GM15510 (cell line): ENCODE results near the gene LAIR2.

Experiments used
- POLR2A ChIP-seq: IDR thresholded peaks from 3 replicates; pipeline ENCODE4 v1.6.1; 2011; ENCODE audit warnings: borderline replicate concordance; ENCODE audit not compliant: insufficient read length; ENCODE audit errors: extremely low read depth

LAIR2 gene

DNA sequence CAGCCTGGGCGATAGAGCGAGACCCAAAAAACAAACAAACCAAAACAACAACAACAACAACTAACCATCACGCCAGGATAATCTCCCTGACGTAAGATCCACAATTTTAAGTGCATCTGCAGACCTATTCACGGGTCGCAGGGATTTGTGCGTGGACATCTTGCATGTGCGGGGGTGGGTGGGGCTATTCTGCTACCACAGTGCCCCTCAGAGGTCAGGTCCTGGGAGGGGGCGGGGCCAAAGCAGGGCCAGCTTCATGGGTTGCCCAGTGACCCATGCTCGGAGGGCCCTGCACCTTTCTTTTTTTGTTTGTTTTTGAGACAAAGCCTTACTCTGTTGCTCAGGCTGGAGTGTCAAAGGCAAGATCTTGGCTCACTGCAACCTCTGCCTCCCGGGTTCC is 26.9 kb upstream of the LAIR2 start:
- TF ChIP-seq POLR2A: no peak

DNA sequence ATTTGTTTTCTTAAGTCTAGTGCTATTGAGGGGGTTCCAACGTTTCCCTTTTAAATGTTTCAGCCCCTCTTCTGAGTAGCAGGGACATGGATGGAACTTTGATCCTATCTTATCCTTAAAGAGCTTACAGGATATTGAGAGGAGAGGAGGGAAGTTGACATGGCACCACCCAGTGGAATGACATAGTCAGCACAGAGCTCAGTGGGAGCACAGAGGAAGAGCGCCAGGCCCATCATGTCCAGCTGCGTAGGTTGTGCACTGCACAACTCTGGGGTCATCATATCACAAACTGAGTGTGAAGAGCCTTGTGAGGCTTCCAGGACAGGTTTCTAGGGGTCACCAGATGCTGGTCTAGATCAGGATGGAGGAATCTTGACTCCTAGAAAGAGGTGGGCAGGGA is 25.0 kb upstream of the LAIR2 start:
- no peak for TF ChIP-seq POLR2A

DNA sequence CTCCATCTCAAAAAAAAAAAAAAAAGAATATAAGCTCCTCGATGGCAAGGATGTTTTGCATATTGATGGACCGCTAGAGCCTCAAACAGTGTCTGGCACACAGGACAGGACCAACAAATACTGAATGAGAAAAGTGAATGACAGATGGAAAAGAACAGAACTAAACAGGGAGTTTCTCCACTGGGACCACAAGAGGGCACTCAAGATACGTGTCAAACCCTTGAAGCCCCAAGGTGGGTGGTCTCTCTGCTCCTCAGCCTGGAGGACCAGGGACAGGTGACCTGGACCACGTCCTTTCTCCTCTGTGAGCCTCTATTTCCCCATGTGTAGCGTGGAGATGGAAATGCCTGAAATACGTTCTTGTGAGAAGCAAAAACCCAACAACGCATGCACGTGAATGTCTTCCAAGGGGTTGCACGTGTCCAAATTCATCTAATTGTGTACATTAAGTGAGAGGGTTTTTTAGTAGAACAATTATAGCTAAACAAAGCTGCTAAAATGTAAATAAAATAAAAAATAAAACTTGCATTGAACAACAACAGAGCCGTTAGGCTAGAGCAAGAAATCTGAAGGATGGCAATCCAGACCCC is 23.9 kb upstream of the LAIR2 start:
- TF ChIP-seq POLR2A: no peak

DNA sequence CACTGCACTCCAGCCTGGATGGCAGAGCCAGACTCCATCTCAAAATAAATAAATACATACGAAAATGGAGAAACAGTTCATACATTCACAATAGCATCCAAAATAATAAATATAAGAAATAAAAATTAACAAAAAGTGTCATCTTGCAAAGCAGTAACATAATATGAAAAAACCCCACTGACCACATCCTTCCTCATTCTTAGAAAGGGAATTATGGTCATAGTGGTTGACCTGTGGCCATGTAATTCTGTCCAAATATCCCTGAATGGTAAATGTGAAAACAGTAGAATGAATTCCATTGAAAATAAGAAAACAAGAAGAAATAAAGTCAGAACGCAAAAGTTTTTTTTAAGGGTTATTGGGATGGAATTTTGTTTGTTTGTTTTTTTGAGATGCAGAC is 22.6 kb upstream of the LAIR2 start:
- TF ChIP-seq POLR2A: no peak

DNA sequence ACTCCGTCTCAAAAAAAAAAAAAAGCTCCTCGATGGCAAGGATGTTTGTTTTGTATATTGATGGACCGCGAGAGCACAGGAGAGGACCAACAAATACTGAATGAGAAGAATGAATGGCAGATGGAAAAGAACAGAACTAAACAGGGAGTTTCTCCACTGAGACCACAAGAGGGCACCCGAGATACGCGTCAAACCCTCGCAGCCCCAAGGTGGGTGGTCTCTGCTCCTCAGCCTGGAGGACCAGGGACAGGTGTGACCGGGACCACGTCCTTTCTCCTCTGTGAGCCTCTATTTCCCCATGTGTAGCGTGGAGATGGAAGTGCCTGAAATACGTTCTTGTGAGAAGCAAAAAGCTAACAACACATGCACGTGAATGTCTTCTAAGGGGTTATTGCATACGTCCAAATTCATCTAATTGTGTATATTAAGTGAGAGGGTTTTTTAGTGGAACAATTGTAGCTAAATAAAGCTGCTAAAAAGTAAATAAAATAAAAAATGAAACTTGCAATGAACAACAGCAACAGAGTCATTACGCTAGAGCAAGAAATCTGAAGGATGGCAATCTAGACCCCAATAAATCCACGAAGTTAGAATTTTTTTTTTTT is 21.2 kb upstream of the LAIR2 start:
- no peak for TF ChIP-seq POLR2A

DNA sequence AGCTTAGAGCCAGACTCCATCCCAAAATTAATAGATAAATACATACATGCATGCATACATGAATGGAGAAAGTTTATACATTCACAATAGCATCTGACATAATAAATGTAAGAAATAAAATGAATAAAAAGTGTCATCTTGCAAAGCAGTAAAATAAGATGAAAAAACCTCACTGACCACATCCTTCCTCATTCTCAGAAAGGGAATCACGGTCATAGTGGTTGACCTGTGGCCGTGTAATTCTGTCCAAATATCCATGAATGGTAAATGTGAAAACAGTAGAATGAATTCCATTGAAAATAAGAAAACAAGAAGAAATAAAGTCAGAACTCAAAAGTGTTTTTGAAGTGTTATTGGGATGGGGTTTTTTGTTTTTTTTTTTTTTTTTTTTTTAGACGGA is 19.7 kb upstream of the LAIR2 start:
- TF ChIP-seq POLR2A: no peak

DNA sequence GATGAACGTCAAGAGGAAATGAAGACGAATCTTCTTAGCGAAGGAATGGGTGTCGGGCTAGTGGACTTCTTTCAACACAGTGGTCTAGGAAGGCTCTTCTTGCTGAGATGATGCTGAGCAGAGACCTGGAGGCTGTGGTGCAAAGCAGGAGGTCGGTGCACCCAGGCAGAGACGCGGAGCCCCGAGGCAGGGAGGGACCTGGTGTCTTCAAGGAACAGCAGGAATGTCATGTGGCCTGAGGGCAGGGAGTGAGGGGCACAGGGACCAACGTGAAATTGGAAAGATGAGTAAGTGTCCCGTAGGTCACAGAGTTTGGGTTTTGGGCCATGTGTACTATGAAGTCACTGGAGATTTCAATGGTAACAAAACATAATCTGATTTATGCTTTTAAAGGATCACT is 18.2 kb upstream of the LAIR2 start:
- TF ChIP-seq POLR2A: no peak

DNA sequence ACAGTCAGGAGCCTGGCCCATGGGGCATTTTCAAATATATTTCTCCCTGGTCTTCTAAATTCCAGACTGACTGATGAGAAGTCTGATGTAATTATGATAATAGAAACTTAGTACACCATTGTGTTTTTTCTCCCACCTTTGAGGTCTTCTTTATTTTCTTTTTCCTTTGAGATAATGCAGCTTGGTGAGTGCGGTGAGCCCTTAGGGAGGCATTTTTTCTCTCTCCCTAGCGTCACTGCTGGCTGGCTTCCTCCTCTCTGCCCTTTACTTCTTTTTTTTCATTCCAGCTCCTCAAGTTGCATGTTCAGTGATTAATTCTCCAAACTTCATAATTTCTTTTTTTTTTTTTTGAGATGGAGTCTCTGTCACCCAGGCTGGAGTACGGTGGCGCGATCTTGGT is 16.8 kb upstream of the LAIR2 start:
- TF ChIP-seq POLR2A: no peak

DNA sequence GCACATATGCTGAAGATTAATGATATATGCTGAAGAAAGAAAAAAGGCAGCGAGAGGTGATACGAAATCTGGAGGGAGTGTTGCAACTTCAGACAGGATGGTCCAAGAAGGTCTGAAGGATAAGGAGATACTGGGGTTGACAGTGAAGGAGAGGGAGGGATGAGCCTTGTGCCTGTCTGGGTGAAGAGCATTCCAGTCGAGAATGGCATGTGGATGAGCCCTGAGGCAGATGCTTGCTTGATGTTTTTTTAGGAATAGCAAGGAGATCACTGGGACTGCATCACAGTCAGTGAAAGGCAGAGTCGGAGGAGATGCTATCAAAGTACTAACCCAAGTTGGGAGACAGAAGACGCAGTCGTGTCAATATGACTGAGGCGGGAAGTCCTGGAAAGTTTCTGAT is 13.3 kb upstream of the LAIR2 start:
- TF ChIP-seq POLR2A: no peak

DNA sequence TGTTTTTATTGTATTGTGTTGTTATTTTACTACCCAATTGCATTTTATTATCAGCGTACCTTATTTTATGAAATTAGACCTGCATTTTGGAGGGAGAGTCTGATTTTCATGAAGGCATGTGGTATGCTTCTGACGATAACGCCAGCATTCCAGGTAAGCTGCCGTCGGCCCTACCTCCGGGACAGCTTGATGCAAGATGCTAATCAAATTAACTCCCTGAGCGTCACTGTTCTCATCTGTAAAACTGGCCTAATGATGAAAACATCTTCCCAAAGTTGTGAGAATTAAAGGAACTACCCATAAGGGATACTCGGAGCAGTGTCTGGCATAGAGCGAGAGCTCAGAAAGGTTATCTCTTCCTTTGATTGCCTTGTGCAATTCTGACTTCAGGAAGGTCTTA is 12.9 kb upstream of the LAIR2 start:
- no peak for TF ChIP-seq POLR2A

DNA sequence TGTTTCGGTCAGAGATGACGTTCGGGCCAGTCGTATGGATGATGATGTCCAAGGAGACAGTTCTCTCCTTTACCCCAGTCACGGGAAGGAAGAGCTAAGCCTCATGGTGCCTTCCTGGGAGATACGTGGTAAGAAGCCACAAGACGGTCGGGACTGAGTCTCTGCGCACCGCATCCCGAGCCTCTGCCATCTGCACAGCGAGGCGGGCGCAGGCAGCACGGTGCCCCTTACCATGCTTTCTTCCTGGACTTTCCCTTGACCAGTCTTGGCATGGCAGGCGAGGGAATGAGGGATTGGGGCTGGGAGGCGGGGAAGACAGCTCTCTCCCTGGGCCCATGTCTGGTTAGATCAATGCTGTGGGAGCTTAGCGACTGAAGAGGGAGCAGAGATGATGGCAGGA is 10.1 kb upstream of the LAIR2 start:
- no peak for TF ChIP-seq POLR2A

DNA sequence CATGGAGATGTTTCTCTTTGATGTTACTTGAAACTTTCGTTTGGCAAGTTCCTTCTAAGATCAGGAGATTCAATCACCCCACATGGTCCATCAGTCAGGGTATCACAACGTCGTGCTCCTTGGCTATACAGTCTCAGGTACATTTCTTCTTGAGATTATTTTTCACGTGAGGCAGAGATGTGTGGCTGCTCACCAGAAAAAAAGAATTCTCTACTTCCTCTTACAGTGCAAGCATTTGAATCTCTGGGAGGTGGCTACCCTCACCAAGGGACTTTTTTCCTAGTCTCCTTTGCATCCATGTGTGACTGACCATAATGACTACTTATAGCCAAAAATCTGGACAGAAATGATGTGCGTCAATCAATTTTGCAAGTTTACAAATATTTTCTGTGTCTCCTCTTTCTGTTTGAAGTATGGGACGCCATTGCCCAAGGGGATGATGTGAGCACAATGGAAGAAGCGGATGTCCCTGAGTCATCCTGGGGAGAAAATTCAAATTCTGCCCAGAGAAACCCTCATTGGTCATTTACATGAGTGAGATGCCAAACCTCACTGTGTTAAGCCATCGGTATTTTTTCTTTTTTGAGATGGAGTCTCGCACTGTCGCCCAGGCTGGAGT is 8.6 kb upstream of the LAIR2 start:
- no peak for TF ChIP-seq POLR2A

DNA sequence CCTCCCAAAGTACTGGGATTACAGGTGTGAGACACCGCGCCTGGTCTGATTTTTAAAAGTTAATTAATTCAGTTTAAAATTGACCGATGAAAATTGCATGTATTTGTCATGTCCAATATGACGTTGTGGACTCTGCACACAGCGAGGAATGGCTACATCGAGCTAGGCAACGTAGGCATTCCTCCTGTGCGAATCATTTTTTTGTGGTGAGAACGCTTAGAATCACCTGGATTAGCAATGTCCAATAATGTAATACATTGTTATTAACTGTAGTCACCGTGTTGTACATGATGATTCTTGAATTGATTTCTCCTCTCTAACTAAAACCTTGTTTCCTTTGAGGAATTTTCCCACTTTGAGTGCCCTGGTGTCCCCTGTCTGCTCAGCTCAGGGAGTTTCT is 3.4 kb downstream of the LAIR2 start:
- TF ChIP-seq POLR2A: no peak

DNA sequence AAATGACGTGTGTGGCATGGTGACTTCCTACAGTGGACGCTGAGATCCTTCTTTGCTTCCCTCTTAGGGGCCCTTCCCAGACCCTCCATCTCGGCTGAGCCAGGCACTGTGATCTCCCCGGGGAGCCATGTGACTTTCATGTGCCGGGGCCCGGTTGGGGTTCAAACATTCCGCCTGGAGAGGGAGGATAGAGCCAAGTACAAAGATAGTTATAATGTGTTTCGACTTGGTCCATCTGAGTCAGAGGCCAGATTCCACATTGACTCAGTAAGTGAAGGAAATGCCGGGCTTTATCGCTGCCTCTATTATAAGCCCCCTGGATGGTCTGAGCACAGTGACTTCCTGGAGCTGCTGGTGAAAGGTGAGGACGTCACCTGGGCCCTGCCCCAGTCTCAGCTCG is 5.2 kb downstream of the LAIR2 start:
- no peak for TF ChIP-seq POLR2A

DNA sequence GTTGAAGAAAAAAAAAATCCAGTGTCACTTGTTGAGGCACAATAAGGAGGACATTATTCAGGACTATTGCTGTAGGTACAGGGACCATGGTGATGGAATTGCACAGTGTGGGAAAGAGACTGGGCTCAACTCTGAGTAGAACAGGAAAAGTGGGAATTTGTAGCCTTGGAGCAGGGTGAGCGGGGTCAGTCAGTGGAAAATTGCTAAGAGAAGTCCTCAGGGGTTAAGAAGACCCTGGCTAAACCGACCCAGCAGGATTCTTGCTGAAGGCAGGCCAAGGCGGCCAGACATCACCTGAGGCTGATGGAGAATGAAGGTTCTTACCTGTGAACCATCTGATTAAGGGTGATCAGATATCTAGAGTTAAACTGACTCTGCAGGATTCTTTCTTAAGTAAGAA is 12.5 kb downstream of the LAIR2 start:
- no peak for TF ChIP-seq POLR2A

DNA sequence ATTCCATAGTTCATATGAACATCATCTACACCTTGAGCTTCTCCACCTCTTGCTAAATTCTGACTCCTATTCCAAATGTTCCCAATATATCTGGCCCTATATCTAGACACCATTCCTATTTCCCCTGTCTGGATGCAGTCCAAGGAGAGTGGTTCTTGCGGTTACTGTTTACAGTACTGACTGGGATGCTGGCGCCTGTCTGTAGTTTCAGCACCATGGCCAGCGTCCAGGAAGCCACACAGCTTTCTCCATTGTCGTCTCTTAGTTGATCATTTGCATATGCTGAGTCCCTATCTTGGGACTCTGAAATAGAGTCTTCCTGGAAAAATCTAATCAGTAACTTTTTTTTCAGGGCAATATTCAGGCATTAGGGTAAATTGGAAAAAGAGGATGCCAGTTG is 14.9 kb downstream of the LAIR2 start:
- no peak for TF ChIP-seq POLR2A
